ENCODE measurements around the gene TEF. TPM values are rescaled to one million over a fixed set of nuclear protein-coding genes. Genes with fewer than 3 reads are reported as not detected.

The TEF gene
- total RNA-seq, 1 experiment from 2014 or later, result 19.4 TPM

DNA sequence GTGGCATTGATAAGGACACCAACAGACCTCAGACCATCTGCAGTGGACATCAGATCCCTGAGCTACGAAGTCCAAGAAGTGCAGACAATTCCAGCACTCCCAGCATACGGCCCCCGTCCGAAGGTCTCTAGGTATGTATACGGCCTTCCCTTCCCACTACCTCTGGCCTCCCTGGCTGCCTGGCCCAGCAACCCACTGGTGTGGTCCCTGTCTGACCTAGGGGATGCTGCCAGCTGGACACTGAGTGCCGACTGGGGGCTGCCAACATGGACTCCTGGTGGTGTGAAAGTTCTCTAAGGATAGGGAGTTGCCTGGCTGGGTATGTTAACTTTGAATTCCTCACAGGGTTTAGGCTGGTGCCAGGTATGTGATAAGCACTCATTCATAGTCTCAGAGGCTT is 17.5 kb upstream of the TEF start:
- no TSS peak for BruUV-seq (replicated peaks)
- no peak overlapping the region for H2AFZ ChIP-seq
- H3F3A ChIP-seq (ENCODE audit: insufficient read depth, low read depth), result peaks cover 33% of the 10 kb centered on the region; the same call in 1 of the 2 replicates
- H3K9me2 ChIP-seq (ENCODE audit: insufficient read depth), result no peaks in the 10 kb centered on the region
- no peaks in the 10 kb centered on the region for H3K36me3 ChIP-seq (ENCODE audit: low read depth)
- ChIA-PET POLR2A (ENCODE audit: unreplicated experiment) (interaction anchor here (0.6 kb wide), 1 partner anchor 16 kb away, joined by 6 read pairs; no protein-coding TSS in a partner anchor), CTCF (no interaction called here)
- H3K4me3 ChIP-seq, result no peak overlapping the region
- H3K79me2 ChIP-seq (ENCODE audit: low read depth), result no peaks in the 10 kb centered on the region
- H3K4me2 ChIP-seq, result no peak overlapping the region
- H3K4me1 ChIP-seq (replicated peaks; ENCODE audit: insufficient read depth), result peaks cover 16% of the 10 kb centered on the region
- no peak for TF ChIP-seq EZH2 (IDR thresholded peaks at IDR 0.05; ENCODE audit: low read depth)
- TF ChIP-seq, protein P1, sequence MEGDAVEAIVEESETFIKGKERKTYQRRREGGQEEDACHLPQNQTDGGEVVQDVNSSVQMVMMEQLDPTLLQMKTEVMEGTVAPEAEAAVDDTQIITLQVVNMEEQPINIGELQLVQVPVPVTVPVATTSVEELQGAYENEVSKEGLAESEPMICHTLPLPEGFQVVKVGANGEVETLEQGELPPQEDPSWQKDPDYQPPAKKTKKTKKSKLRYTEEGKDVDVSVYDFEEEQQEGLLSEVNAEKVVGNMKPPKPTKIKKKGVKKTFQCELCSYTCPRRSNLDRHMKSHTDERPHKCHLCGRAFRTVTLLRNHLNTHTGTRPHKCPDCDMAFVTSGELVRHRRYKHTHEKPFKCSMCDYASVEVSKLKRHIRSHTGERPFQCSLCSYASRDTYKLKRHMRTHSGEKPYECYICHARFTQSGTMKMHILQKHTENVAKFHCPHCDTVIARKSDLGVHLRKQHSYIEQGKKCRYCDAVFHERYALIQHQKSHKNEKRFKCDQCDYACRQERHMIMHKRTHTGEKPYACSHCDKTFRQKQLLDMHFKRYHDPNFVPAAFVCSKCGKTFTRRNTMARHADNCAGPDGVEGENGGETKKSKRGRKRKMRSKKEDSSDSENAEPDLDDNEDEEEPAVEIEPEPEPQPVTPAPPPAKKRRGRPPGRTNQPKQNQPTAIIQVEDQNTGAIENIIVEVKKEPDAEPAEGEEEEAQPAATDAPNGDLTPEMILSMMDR (conservative IDR thresholded peaks at IDR 0.05), result no peak
- H3K27me3 ChIP-seq (ENCODE audit: insufficient read depth, low read depth), result no peaks in the 10 kb centered on the region
- no peaks in the 10 kb centered on the region for H4K20me1 ChIP-seq (ENCODE audit: insufficient read depth)
- no peak for DNase-seq
- intact Hi-C loops (cut with micrococcal nuclease; ENCODE audit: unreplicated experiment), result no loop called here
- H3K27ac ChIP-seq, result no peak overlapping the region
- no peaks in the 10 kb centered on the region for H3K9me3 ChIP-seq (ENCODE audit: insufficient read depth, low read depth)

DNA sequence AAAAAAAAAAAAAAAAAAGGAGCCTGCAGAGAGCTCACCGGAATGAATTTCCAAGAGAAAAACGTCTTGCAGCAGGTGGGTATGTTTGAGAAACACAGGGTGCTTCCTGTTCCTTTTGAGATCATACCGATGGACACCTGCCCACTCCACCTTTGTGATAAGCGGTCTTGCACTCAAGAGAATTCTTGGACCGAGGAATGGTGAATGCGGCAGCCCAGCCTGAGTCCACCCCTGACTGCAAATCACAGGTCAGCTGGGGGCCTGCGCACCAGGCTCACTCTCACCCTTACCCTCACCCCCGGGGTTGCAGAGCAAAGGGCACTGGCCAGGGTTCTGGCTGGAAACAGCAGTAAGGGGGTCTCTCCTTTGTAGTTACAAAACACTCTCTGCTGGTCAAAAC is 16.8 kb upstream of the TEF start:
- H3K9me2 ChIP-seq (ENCODE audit: insufficient read depth), result no peaks in the 10 kb centered on the region
- DNase-seq, result no peak
- CTCF ChIA-PET, result no interaction called here
- H3K4me1 ChIP-seq (replicated peaks; ENCODE audit: insufficient read depth), result peaks cover 16% of the 10 kb centered on the region
- H3K27ac ChIP-seq, result no peak overlapping the region
- no peaks in the 10 kb centered on the region for H4K20me1 ChIP-seq (ENCODE audit: insufficient read depth)
- POLR2A ChIA-PET (ENCODE audit: unreplicated experiment), result interaction anchor here (0.6 kb wide), 1 partner anchor 15 kb away, joined by 6 read pairs; no protein-coding TSS in a partner anchor
- H3K79me2 ChIP-seq (ENCODE audit: low read depth), result no peaks in the 10 kb centered on the region
- TF ChIP-seq, protein P1 (conservative IDR thresholded peaks at IDR 0.05), result no peak
- TF ChIP-seq EZH2 (IDR thresholded peaks at IDR 0.05; ENCODE audit: low read depth), result no peak
- no peak overlapping the region for H2AFZ ChIP-seq
- no peak overlapping the region for H3K4me2 ChIP-seq
- no peak overlapping the region for H3K4me3 ChIP-seq
- H3K27me3 ChIP-seq (ENCODE audit: insufficient read depth, low read depth), result no peaks in the 10 kb centered on the region
- no peaks in the 10 kb centered on the region for H3K36me3 ChIP-seq (ENCODE audit: low read depth)
- no TSS peak for BruUV-seq (replicated peaks)
- intact Hi-C loops (cut with micrococcal nuclease; ENCODE audit: unreplicated experiment), result loop anchor here (5.0 kb wide), 1 partner anchor 78 kb away; the partner anchor contains the start of gene RANGAP1
- H3F3A ChIP-seq (ENCODE audit: insufficient read depth, low read depth), result peaks cover 33% of the 10 kb centered on the region; the same call in 1 of the 2 replicates
- no peaks in the 10 kb centered on the region for H3K9me3 ChIP-seq (ENCODE audit: insufficient read depth, low read depth)

DNA sequence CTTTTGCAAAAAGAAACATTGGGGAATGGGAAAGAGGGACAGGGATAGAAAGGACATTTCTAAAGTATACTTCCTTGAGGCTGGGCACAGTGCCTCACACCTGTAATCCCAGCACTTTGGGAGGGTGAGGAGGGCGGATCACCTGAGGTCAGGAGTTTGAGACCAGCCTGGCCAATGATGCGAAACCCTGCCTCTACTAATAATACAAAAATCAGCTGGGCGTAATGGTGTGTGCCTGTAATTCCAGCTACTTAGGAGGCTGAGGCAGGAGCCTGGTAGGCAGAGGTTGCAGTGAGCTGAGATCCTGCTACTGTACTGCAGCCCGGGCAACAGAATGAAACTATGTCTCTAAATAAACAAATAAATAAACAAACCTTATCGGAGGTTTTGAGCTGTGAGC is 16.3 kb upstream of the TEF start:
- Histone ChIP-seq H3K4me3 (no peak overlapping the region), H3K36me3 (ENCODE audit: low read depth) (no peaks in the 10 kb centered on the region), H3K27me3 (ENCODE audit: insufficient read depth, low read depth) (no peaks in the 10 kb centered on the region), H3K79me2 (ENCODE audit: low read depth) (no peaks in the 10 kb centered on the region), H3K9me3 (ENCODE audit: insufficient read depth, low read depth) (no peaks in the 10 kb centered on the region), H2AFZ (no peak overlapping the region), H4K20me1 (ENCODE audit: insufficient read depth) (no peaks in the 10 kb centered on the region), H3K9me2 (ENCODE audit: insufficient read depth) (no peaks in the 10 kb centered on the region), H3F3A (ENCODE audit: insufficient read depth, low read depth) (peaks cover 28% of the 10 kb centered on the region; the same call in 1 of the 2 replicates), H3K27ac (no peak overlapping the region), H3K4me2 (no peak overlapping the region), H3K4me1 (replicated peaks; ENCODE audit: insufficient read depth) (peaks cover 16% of the 10 kb centered on the region)
- ChIA-PET POLR2A (ENCODE audit: unreplicated experiment) (no interaction called here), CTCF (interaction anchor here (0.6 kb wide), 1 partner anchor 16 kb away, joined by 8 read pairs; no protein-coding TSS in a partner anchor)
- intact Hi-C loops (cut with micrococcal nuclease; ENCODE audit: unreplicated experiment), result loop anchor here (5.0 kb wide), 1 partner anchor 78 kb away; the partner anchor contains the start of gene RANGAP1
- no peak for TF ChIP-seq EZH2 (IDR thresholded peaks at IDR 0.05; ENCODE audit: low read depth)
- TF ChIP-seq, protein P1 (conservative IDR thresholded peaks at IDR 0.05), result no peak
- BruUV-seq (replicated peaks), result no TSS peak
- no peak for DNase-seq
